NB4 (cell line): ENCODE results near the gene KIRREL1.

Experiments
- CTCF ChIP-seq: IDR thresholded peaks from one replicate; pipeline ENCODE4 v1.5.1; 2012; ENCODE audit warnings: low read depth, low read length
- MAX ChIP-seq: IDR thresholded peaks from 2 replicates; pipeline ENCODE4 v1.6.1; 2011; ENCODE audit warnings: low read depth, low read length

- TF ChIP-seq CTCF (no peak), MAX (no peak)
These were observed 101.1 kb downstream of the KIRREL1 start for GRCh38 chr1:158094571-158094970.
